Fibroblast of skin of left biceps (primary cell): ENCODE results near the gene MAPT.

Experiments used
- DNase-seq, 2 experiments: peaks; one replicate each; pipeline ENCODE4 v3.0.0-alpha.2; 2013; ENCODE audit warnings: low read depth in 2 of 2

Gene MAPT

GRCh38 chr17:45894022-45894784 lies at the start of gene MAPT:
TSS of gene MAPT (plus strand) at chr17:45894554. CDS start at chr17:45962338, 67,784 bp downstream.
- DNase-seq = peak; percentile 78 to 80

GRCh38 chr17:45844695-45845375 lies 49.5 kb upstream of the MAPT start, which contains the start of gene SPPL2C:
TSS of gene SPPL2C (plus strand) at chr17:45844881. CDS start at chr17:45844907, 26 bp downstream.
- no peak for DNase-seq

- DNase-seq = no peak
Measured at GRCh38 chr17:45845376-45846185, 48.8 kb upstream of the MAPT start.

- DNase-seq = no peak
Measured at GRCh38 chr17:45846223-45846622, 48.1 kb upstream of the MAPT start.

GRCh38 chr17:45846646-45847045 lies 47.7 kb upstream of the MAPT start:
- DNase-seq = no peak

- DNase-seq = no peak
Measured at GRCh38 chr17:45847101-45847500, 47.3 kb upstream of the MAPT start.

- no peak for DNase-seq
Measured at GRCh38 chr17:45847747-45848146, 46.6 kb upstream of the MAPT start.

- DNase-seq = no peak
Measured at GRCh38 chr17:45848405-45848804, 45.9 kb upstream of the MAPT start.

- DNase-seq = no peak
Measured at GRCh38 chr17:45848868-45849535, 45.4 kb upstream of the MAPT start.

- DNase-seq = no peak
Measured at GRCh38 chr17:45849536-45849990, 44.8 kb upstream of the MAPT start.

- no peak for DNase-seq
Measured at GRCh38 chr17:45850011-45850410, 44.3 kb upstream of the MAPT start.

GRCh38 chr17:45850468-45850867 lies 43.9 kb upstream of the MAPT start:
- no peak for DNase-seq

- DNase-seq = no peak
Measured at GRCh38 chr17:45851022-45851421, 43.3 kb upstream of the MAPT start.

GRCh38 chr17:45851464-45851863 lies 42.9 kb upstream of the MAPT start:
- DNase-seq = no peak

GRCh38 chr17:45851873-45852272 lies 42.5 kb upstream of the MAPT start:
- no peak for DNase-seq

GRCh38 chr17:45852535-45853297 lies 41.6 kb upstream of the MAPT start:
- DNase-seq = peak in 1 of 2 experiments; percentile 8

GRCh38 chr17:45854209-45854608 lies 40.1 kb upstream of the MAPT start:
- no peak for DNase-seq

GRCh38 chr17:45855691-45856336 lies 38.5 kb upstream of the MAPT start:
- no peak for DNase-seq

- no peak for DNase-seq
Measured at GRCh38 chr17:45857977-45858708, 36.2 kb upstream of the MAPT start.

- DNase-seq = no peak
Measured at GRCh38 chr17:45861165-45861564, 33.2 kb upstream of the MAPT start.
